OCI-LY3 (cell line): ENCODE results near the gene RPGRIP1.
A peak's percentile ranks its signal among the peaks of the same experiment; 100 is the strongest.

Source experiments
- H2AFZ ChIP-seq: fragments of 200-600, 300-600 bp; shearing (Covaris generic); 2 replicates; pipeline ENCODE4 v1.6.0; 2014; ENCODE audit warnings: antibody characterized with exemption, low read depth, low read length
- H3K27ac ChIP-seq: fragments of 200-600, 300-600 bp; sonication (generic); 2 replicates; pipeline ENCODE4 v1.5.1; 2014; ENCODE audit warnings: mild to moderate bottlenecking, low read length, moderate library complexity, mixed read lengths
- H3K27me3 ChIP-seq: fragments of 200-600, 300-600 bp; sonication (generic); 2 replicates; pipeline ENCODE4 v1.6.1; 2014; ENCODE audit warnings: low read depth, low read length, mixed read lengths
- H3K36me3 ChIP-seq: fragments of 200-600, 300-600 bp; sonication (generic); replicated peaks from 2 replicates; pipeline ENCODE3; 2014; ENCODE audit warnings: low read depth, low read length, mixed read lengths
- H3K4me1 ChIP-seq: fragments of 300-600, 200-600 bp; sonication (generic); 2 replicates; pipeline ENCODE4 v1.6.1; 2014; ENCODE audit warnings: low read length, mixed read lengths
- H3K4me2 ChIP-seq: fragments of 200-600, 300-600 bp; sonication (generic); 2 replicates; pipeline ENCODE4 v1.6.1; 2014; ENCODE audit warnings: low read length, mixed read lengths
- H3K4me3 ChIP-seq: fragments of 300-600, 200-600 bp; sonication (generic); 2 replicates; pipeline ENCODE4 v1.5.1; 2014; ENCODE audit warnings: antibody characterized with exemption, mild to moderate bottlenecking, low read length, moderate library complexity
- H3K79me2 ChIP-seq: fragments of 300-600, 200-600 bp; shearing (Covaris generic); 2 replicates; pipeline ENCODE4 v1.6.1; 2014; ENCODE audit warnings: mild to moderate bottlenecking, low read length, mixed read lengths
- H3K9ac ChIP-seq: fragments of 300-600, 200-600 bp; shearing (Covaris generic); 2 replicates; pipeline ENCODE4 v1.6.0; 2014; ENCODE audit warnings: mild to moderate bottlenecking, low read length, moderate library complexity
- H3K9me3 ChIP-seq: fragments of 200-600, 300-600 bp; shearing (Covaris generic); 2 replicates; pipeline ENCODE4 v1.6.1; 2014; ENCODE audit warnings: low read length, mixed read lengths; ENCODE audit not compliant: insufficient read depth
- H4K20me1 ChIP-seq: fragments of 200-600, 300-600 bp; sonication (generic); 2 replicates; pipeline ENCODE4 v1.6.1; 2016; ENCODE audit warnings: low read length, mixed read lengths; ENCODE audit not compliant: insufficient read depth
- EZH2phosphoT487 ChIP-seq: fragments of 200-600 bp; shearing (Covaris generic); IDR thresholded peaks from 2 replicates; pipeline ENCODE4 v1.6.1; 2018; ENCODE audit warnings: antibody characterized with exemption, mixed run types, low read depth
- TF ChIP-seq, protein P1 (sequence below): fragments of 200-600, 300-600 bp; sonication (generic); IDR thresholded peaks from 2 replicates; pipeline ENCODE4 v1.5.1; 2014; ENCODE audit warnings: antibody characterized with exemption, low read length, low read depth

RPGRIP1 gene

DNA sequence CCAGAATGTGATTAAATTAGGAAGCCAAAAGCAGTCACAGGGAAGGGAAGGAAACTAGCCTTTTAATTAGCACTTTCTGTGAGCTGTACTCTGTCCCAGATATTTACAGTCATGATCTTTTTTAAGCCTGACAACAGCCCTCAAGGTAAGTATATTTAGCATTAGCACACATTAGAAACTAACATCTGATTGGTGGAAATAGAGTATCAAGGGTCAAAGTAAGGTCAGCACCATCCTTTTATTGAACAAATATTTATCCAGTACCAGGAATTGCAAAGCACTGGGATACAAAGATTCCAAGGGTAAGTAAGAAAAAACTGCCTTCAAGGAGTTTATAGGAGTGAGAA lies 28.2 kb downstream of the RPGRIP1 start:
- peak overlapping the region; percentile 71 for H3K9ac ChIP-seq
- peak overlapping the region; percentile 62 for H3K27ac ChIP-seq
- peak overlapping the region; percentile 37; the same call in 1 of the 2 replicates for H2AFZ ChIP-seq
- H3K4me2 ChIP-seq: peak overlapping the region; percentile 79
- no peak for TF ChIP-seq EZH2phosphoT487
- TF ChIP-seq, protein P1, sequence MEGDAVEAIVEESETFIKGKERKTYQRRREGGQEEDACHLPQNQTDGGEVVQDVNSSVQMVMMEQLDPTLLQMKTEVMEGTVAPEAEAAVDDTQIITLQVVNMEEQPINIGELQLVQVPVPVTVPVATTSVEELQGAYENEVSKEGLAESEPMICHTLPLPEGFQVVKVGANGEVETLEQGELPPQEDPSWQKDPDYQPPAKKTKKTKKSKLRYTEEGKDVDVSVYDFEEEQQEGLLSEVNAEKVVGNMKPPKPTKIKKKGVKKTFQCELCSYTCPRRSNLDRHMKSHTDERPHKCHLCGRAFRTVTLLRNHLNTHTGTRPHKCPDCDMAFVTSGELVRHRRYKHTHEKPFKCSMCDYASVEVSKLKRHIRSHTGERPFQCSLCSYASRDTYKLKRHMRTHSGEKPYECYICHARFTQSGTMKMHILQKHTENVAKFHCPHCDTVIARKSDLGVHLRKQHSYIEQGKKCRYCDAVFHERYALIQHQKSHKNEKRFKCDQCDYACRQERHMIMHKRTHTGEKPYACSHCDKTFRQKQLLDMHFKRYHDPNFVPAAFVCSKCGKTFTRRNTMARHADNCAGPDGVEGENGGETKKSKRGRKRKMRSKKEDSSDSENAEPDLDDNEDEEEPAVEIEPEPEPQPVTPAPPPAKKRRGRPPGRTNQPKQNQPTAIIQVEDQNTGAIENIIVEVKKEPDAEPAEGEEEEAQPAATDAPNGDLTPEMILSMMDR: no peak
- no peaks in the 10 kb centered on the region for H3K36me3 ChIP-seq
- peak overlapping the region; percentile 78 for H3K4me3 ChIP-seq
- H3K79me2 ChIP-seq: no peaks in the 10 kb centered on the region
- no peaks in the 10 kb centered on the region for H4K20me1 ChIP-seq
- H3K27me3 ChIP-seq: peaks cover 4% of the 10 kb centered on the region; the same call in 1 of the 2 replicates
- peaks cover 30% of the 10 kb centered on the region for H3K4me1 ChIP-seq
- H3K9me3 ChIP-seq: no peaks in the 10 kb centered on the region

DNA sequence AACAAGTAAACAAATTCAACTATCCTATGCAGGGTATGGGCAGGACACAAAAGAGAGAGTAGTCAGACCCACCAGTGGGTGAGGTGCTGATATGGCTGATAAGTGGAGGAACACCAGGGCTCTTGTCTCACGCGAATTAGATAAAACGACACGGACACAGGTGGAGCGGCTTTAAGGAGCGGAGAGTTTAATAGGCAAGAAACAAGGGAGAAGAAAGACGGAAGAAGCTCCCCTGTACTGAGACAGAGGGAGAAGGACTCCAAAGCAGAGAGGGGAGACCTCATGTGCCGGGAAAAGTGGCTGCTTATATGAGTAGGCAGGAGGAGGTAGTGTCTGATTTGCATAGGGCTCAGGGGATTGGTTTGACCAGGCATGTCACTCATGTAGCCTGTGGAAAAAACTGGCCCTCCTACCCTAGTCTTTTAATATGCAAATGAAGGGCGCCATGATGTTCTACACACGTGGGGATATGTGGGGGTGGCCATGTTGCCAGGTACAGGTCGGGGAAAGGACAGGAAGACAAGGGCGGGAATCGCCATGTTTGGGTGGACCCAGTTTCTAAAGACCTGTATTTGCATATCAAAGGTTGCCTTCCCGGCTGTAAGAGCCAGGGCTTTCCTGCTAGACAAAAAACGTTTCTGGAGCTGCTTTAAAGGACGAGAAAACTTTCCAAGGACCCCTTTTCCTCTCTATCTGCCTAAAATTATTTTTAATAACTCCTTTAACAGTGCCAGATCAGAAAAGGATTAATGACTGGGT lies 28.8 kb downstream of the RPGRIP1 start:
- no peaks in the 10 kb centered on the region for H3K9me3 ChIP-seq
- peak overlapping the region; percentile 81 for H2AFZ ChIP-seq
- H3K9ac ChIP-seq: peak overlapping the region; percentile 89
- H3K4me3 ChIP-seq: peak overlapping the region; percentile 78
- H4K20me1 ChIP-seq: no peaks in the 10 kb centered on the region
- H3K27ac ChIP-seq: peak overlapping the region; percentile 64
- H3K4me2 ChIP-seq: peak overlapping the region; percentile 91
- TF ChIP-seq, protein P1: no peak
- no peak for TF ChIP-seq EZH2phosphoT487
- H3K27me3 ChIP-seq: peaks cover 4% of the 10 kb centered on the region; the same call in 1 of the 2 replicates
- H3K4me1 ChIP-seq: peaks cover 30% of the 10 kb centered on the region
- no peaks in the 10 kb centered on the region for H3K79me2 ChIP-seq
- no peaks in the 10 kb centered on the region for H3K36me3 ChIP-seq

DNA sequence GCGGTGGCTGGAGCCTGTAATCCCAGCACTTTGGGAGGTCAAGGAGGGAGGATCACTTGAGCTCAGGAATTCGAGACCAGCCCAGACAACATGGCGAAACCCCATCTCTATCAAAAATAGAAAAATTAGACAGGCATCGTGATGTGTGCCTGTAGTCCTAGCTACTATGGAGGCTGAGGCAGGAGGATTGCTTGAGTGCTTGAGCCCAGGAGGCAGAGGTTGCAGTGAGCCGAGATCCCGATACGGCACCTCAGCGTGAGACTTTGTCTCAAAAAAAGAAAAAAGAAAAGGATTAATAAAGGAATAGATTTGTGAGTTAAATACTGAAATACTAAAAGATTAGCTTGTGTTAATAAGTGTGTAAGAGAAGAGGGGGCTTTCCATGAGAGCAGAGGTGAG lies 29.4 kb downstream of the RPGRIP1 start:
- H3K4me3 ChIP-seq: peak overlapping the region; percentile 78
- H3K4me2 ChIP-seq: peak overlapping the region; percentile 91
- H3K4me1 ChIP-seq: peaks cover 30% of the 10 kb centered on the region
- H4K20me1 ChIP-seq: no peaks in the 10 kb centered on the region
- no peak for TF ChIP-seq EZH2phosphoT487
- TF ChIP-seq, protein P1: no peak
- H3K36me3 ChIP-seq: no peaks in the 10 kb centered on the region
- H3K79me2 ChIP-seq: no peaks in the 10 kb centered on the region
- H3K27me3 ChIP-seq: peaks cover 4% of the 10 kb centered on the region; the same call in 1 of the 2 replicates
- H3K9me3 ChIP-seq: no peaks in the 10 kb centered on the region
- peak overlapping the region; percentile 81 for H2AFZ ChIP-seq
- peak overlapping the region; percentile 64 for H3K27ac ChIP-seq
- H3K9ac ChIP-seq: peak overlapping the region; percentile 89

DNA sequence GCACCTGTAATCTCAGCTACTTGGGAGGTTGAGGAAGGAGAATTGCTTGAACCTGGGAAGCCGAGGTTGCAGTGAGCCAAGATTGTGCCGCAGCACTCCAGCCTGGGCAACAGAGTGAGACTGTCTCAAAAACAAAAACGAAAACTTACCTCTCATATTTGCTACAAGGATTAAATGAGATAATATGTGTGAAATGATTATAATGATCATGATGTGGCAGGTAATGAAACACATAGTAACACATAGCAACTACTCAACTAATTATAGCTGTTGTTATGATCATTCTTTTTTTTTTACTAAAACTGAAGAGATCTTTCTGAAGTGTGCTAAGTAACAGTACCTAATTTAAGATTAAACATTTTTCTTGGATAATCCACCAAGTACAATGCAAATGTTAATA lies 30.1 kb downstream of the RPGRIP1 start:
- Histone ChIP-seq H4K20me1 (no peaks in the 10 kb centered on the region), H3K9me3 (no peaks in the 10 kb centered on the region), H3K27me3 (peaks cover 4% of the 10 kb centered on the region; the same call in 1 of the 2 replicates), H3K4me3 (no peak overlapping the region), H3K27ac (no peak overlapping the region), H3K4me1 (peaks cover 30% of the 10 kb centered on the region), H2AFZ (no peak overlapping the region), H3K9ac (no peak overlapping the region), H3K36me3 (no peaks in the 10 kb centered on the region), H3K79me2 (no peaks in the 10 kb centered on the region), H3K4me2 (no peak overlapping the region)
- TF ChIP-seq, protein P1: no peak
- TF ChIP-seq EZH2phosphoT487: no peak
